HEK293T (cell line): ENCODE results near the gene C14orf132.

Experiments
- ARNT ChIP-seq: fragments of 450-650 bp; IDR thresholded peaks from 2 replicates; pipeline ENCODE4 v1.6.1; 2017; ENCODE audit warnings: mild to moderate bottlenecking
- BHLHE40 ChIP-seq: fragments of 450-650 bp; IDR thresholded peaks from 2 replicates; pipeline ENCODE4 v1.6.1; 2016; ENCODE audit warnings: mild to moderate bottlenecking, moderate library complexity, borderline replicate concordance
- ELF4 ChIP-seq: fragments of 450-650 bp; IDR thresholded peaks from 2 replicates; pipeline ENCODE4 v1.6.1; 2017; ENCODE audit warnings: antibody characterized with exemption
- FOXA1 ChIP-seq: fragments of 450-650 bp; IDR thresholded peaks from 2 replicates; pipeline ENCODE4 v1.6.1; 2016; ENCODE audit warnings: mild to moderate bottlenecking
- FOXK2 ChIP-seq: fragments of 450-650 bp; IDR thresholded peaks from 2 replicates; pipeline ENCODE4 v1.6.1; 2016; ENCODE audit warnings: mild to moderate bottlenecking
- FOXM1 ChIP-seq: fragments of 450-650 bp; IDR thresholded peaks from 2 replicates; pipeline ENCODE4 v1.6.1; 2017; ENCODE audit warnings: mild to moderate bottlenecking, borderline replicate concordance
- SP1 ChIP-seq: fragments of 450-650 bp; IDR thresholded peaks from 2 replicates; pipeline ENCODE4 v1.6.1; 2017
- TARDBP ChIP-seq: fragments of 450-650 bp; IDR thresholded peaks from 2 replicates; pipeline ENCODE4 v1.6.1; 2016
- ZNF384 ChIP-seq: fragments of 450-650 bp; IDR thresholded peaks from 2 replicates; pipeline ENCODE4 v1.6.1; 2016
- TF ChIP-seq, protein P1 (sequence below): fragments of 450-650 bp; IDR thresholded peaks from 2 replicates; pipeline ENCODE4 v1.6.1; 2016

DNA sequence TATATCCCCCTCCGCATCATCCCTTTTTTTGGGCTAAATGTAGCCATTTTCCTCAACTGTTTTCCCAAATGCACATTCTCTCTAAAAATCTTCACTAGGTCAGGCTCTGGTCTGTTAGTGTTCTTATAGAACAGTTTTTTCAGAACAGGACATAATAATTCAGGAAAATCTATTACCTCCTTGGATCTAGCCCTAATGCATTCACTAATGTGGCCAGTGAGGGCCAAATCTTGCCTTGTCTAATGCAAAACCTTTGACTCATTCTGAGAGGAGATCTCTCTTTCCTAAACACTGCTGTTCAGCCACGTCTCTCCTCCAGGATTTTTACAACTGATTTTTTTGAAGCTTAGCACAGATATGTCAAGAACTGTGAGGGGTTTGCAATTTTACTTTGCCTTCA is 15.5 kb downstream of the C14orf132 start:
- TF ChIP-seq BHLHE40 (no peak), ELF4 (no peak), ARNT (no peak), FOXA1 (no peak), ZNF384 (no peak), TARDBP (no peak), SP1 (no peak), FOXM1 (no peak), FOXK2 (no peak)
- TF ChIP-seq, protein P1, sequence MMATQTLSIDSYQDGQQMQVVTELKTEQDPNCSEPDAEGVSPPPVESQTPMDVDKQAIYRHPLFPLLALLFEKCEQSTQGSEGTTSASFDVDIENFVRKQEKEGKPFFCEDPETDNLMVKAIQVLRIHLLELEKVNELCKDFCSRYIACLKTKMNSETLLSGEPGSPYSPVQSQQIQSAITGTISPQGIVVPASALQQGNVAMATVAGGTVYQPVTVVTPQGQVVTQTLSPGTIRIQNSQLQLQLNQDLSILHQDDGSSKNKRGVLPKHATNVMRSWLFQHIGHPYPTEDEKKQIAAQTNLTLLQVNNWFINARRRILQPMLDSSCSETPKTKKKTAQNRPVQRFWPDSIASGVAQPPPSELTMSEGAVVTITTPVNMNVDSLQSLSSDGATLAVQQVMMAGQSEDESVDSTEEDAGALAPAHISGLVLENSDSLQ = no peak
